Adrenal gland (tissue), 5 donors: ENCODE results near the gene ZNF446.

Experiments used
- CTCF ChIP-seq, 6 experiments: fragments of 450-650 bp in 4 of 6; fragments of 200-600 bp in 2 of 6; sonication (generic) in 1 of 6; IDR thresholded peaks; 1 replicate in 5 of 6; 2 replicates in 1 of 6; pipeline versions ENCODE4 v1.5.1 to v1.8.0; 2016 to 2021; ENCODE audit warnings: antibody characterized with exemption in 6 of 6, mild to moderate bottlenecking in 2 of 6, moderate library complexity in 1 of 6
- POLR2A ChIP-seq, 2 donors: fragments of 450-650 bp; IDR thresholded peaks; one replicate each; pipeline ENCODE4 v1.6.1; 2017; ENCODE audit warnings: antibody characterized with exemption in 2 of 2, mild to moderate bottlenecking in 2 of 2, moderate library complexity in 1 of 2
- donor health status: DM: no; HTN: no; CAD: no.

DNA sequence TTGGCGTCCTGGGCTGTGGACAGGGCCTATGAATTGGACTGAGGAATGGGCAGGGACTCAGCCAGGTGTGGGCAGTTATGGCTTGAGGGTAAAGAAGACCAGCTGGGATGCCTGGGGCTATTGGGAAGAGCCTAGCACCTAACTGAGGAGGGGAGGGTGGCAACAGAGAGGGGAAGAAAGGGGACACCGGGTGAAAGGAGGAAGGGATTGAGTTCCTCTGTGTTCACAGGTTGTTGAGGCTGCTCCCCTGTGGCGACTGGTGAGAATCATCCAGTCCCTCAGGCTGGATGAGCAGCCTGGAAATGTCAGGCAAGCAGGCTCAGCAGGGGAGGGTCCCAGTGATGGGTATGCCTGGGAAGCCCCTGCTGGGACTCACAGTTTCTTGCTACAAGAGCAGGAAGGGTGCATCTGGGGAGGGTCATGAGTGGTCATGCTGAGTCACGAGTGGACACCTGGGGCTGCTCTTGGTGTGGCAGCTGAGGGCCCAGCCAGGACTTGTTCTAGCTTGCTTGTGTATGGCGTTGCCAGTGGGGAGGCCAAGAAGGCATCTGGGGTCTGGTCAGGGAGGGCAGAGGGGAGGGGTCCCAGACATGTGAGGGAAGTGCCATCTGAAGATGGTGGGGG is 7.8 kb upstream of the ZNF446 start:
- TF ChIP-seq CTCF (IDR thresholded peaks at IDR 0.05) = no peak
- no peak for TF ChIP-seq POLR2A (IDR thresholded peaks at IDR 0.05)
